Forelimb muscle (tissue), 1 donor: ENCODE measurements around the gene MSI2. TPM values are rescaled to one million over a fixed set of nuclear protein-coding genes. Genes with fewer than 3 reads are reported as not detected.

Experiments
- DNase-seq: peaks from one replicate; pipeline ENCODE4 v3.0.0-alpha.2; 2013; ENCODE audit warnings: low read depth
- polyA plus RNA-seq: library from polyadenylated mRNA; unstranded; fragments of 120-200 nt; gene quantifications from one replicate; pipeline ENCODE4 v1.2.1, GENCODE V29; 2013; ENCODE audit not compliant: insufficient read length

Gene MSI2
- polyA plus RNA-seq, 1 donor, result 31.6 TPM

- no peak for DNase-seq
Measured at GRCh38 chr17:57595947-57596695, 339.8 kb downstream of the MSI2 start.

DNA sequence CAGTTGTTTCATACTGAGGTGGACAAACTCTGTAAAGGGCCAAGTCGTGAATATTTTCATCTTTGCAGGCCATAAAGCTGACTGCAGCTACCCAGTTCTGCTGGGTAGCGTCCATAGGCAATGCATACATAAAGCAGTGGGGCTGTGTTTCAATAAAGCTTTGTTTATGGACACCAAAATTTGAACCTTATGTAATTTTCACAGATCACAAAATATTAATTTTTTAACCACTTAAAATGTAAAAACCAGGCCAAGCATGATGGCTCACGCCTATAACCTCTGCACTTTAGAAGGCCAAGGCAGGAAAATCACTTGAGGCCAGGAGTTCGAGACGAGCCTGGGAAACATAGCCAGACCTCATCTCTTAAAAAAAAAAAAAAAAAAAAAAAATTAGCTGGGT lies 340.8 kb downstream of the MSI2 start:
- no peak for DNase-seq

DNA sequence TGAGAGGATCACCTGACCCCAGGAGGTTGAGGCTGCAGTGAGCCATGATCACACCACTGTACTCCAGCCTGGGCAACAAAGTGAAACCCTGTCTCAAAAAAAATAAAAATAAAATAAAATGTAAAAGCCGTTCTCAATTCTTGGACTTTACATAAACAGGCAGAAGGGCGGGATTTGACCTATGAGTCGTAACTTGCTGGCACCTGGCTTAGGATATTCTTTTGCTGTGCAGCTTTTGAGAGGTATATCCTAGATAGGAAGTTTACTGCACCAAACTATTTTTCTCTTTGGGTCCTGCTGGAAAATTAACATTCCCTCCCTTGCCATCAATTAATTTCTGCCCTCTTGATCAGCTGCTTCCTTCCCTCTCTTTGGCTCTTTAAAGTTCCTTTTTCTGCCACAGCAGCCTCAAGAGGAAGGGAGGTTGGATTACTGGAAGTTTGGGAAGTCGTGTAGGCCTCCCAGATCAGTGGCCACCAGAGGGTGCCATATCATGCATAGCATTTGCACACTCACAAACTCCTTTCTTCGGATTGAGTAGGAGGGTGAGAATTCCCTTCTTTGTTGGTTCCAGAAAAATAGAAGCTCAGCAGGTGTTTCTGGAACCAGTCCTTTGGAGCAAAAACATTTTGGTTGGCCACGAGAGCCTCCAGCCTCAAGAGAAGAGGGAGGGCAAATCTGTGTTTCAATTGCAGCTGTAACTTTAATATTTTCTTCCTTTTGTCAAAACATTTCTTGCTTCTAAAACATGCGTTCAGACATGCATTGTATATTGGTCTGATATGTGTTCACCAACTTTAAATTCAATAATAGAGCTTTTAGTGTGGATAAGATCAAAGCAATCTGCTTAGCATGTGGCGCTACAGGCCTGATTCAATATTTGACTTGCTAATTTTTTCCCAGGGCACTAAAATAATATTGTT lies 341.5 kb downstream of the MSI2 start:
- DNase-seq, result peak; percentile 35

DNA sequence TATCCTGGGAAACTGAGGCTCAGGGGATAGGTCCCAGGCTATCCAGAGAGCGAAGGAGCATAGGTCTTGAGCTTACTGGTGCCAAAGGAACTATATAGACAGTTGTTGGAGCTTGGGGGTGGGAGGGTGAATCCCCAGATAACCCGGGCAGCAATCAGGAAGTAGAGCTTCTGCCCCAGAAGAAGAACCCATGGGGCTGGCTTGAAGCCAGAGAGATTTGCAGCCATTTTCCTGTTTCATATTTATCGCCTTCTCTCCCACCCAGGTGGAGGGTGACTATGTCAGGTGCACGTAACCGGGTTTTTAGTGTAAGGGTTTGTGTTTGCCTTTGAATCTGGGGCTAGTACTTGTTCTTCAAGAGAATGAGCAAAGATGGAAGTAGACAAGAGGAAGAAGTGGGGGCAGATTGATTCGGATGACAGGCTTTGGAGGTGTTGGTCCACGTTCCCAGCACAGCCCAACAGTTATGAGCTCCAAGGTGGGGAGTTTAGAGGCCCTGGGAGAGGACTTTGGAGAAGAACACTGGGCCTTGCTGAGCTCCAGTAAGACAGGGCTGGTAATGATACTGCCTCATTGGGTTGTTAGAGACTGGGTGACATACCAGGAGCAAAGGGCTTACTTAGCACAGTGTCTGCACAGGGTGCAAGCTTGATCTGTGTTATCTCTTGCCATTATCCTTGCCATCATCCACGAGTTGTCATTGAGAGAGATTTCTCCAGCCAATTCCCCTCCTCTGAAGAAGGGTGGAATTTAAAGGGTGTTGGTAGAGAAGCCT lies 343.1 kb downstream of the MSI2 start:
- DNase-seq, result no peak

DNA sequence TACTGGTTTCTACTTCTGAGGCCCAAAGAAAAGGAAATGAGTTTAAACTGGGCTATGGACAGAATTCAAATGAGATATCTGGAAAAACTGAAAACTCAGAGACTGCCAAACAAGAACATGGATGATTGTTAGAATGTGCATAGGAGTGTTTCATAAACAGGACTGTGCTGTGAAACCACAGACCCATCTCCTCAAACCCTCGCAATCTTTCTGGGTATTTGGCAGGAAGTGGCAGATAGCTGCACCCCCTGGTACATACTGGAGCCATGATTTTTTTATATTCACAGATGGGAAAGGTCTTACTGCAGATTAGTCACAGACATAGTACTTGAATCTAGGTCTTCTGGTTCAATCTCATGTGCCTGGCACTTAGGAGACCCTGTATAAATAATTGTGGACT lies 343.8 kb downstream of the MSI2 start:
- no peak for DNase-seq

- no peak for DNase-seq
Measured at GRCh38 chr17:57601143-57601735, 344.9 kb downstream of the MSI2 start.

- DNase-seq, result no peak
Measured at GRCh38 chr17:57602896-57603295, 346.6 kb downstream of the MSI2 start.

GRCh38 chr17:57603546-57603945 lies 347.2 kb downstream of the MSI2 start:
- no peak for DNase-seq

DNA sequence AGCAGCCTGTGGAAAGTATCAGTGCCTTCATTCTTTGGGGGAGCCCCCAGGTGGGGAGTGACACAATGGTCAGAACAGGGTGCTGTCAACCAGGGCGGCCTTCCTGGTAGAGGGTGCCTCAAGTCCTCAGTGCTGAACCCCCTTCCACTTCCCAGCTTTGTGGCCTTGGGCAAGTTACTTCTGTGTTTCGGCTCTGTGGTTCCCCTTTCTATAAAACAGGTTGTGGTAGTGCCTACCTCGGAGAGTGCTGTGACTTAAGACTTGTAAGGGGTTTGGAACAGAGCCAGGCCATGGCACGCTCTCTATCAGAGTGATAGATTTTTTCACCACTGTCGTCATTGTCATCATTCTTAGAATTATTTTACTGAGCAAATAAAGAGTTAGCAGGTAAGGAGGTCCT lies 347.7 kb downstream of the MSI2 start:
- DNase-seq, result no peak

- no peak for DNase-seq
Measured at GRCh38 chr17:57604771-57605674, 348.7 kb downstream of the MSI2 start.

GRCh38 chr17:57605675-57606105 lies 349.4 kb downstream of the MSI2 start:
- peak; percentile 25 for DNase-seq

GRCh38 chr17:57606111-57606875 lies 350.0 kb downstream of the MSI2 start:
- no peak for DNase-seq

- DNase-seq, result no peak
Measured at GRCh38 chr17:57607553-57608120, 351.3 kb downstream of the MSI2 start.

GRCh38 chr17:57608369-57609124 lies 352.2 kb downstream of the MSI2 start:
- no peak for DNase-seq

- DNase-seq, result no peak
Measured at GRCh38 chr17:57609125-57609877, 353.0 kb downstream of the MSI2 start.

DNA sequence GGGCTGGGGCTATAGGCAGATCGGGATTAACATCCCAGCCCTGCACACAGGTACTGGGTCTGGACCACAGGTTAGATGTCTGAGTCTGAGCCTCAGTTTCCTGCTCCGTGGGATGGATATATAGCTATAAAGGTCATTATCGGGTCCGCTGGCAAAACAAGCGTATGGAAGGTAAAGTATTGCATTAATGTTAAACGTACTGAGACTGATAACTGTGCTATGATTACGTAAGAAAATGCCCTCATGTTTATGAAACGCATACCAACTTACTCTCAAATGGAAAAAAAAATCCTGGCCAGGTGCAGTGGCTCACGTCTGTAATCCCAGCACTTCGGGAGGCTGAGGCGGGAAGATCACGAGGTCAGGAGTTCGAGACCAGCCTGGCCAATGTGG lies 353.6 kb downstream of the MSI2 start:
- no peak for DNase-seq

DNA sequence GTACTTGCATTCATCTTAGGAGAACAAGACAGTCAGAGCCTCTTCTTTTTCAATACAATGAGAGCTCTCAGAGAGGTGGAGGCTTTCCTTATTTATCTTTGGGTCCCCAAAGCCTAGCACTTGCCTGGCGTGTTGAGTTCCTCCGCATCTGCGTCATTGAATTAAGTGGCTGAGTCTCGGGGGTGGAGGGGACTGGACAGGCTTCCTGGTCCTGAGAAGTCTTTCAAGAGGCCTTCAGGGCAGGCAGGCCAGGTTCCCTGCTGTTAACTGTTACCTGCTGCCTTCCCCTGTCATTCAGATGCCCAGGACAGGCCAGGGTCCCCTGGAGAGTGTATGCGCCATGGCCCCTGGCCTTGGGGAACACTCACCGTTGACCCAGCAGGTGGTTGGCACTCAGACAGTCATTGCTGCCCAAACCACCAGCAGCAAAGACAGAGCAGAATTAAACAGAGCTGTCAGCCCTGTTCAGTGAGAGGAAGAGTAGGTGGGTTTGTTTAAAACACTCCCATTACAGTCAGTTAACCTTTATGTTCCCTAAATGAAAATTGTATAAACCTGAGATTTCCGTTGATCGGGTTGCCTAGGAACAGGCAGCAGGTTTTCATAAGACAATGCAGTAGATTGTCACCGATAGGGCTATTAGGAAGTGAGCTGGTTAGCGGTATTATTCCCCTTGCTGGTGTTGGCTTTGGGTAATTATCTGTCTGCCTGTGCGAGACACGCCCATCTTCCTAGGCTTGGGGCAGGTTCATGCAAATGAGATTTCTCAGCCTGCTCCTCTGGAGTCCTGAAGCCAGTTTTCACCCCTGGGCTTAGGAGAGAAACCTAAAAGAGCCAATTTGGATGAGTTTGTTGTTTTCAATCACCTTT lies 356.1 kb downstream of the MSI2 start:
- no peak for DNase-seq
